Ectodermal cell (in vitro differentiated cells): ENCODE results near the gene ARRDC4. TPM values are rescaled to one million over a fixed set of nuclear protein-coding genes. Genes with fewer than 3 reads are reported as not detected.
A peak's percentile ranks its signal among the peaks of the same experiment; 100 is the strongest.

ENCODE experiments used
- H3K27ac ChIP-seq: 2 replicates; pipeline ENCODE4 v1.7.0; 2013; ENCODE audit warnings: mild to moderate bottlenecking, low read depth, low read length; ENCODE audit not compliant: insufficient read depth, poor library complexity, severe bottlenecking
- H3K27me3 ChIP-seq: 2 replicates; pipeline ENCODE4 v1.7.0; 2013; ENCODE audit warnings: mild to moderate bottlenecking, low read length; ENCODE audit not compliant: insufficient read depth, control insufficient read depth, poor library complexity, severe bottlenecking
- H3K36me3 ChIP-seq: one replicate; pipeline ENCODE4 v1.7.0; 2013; ENCODE audit warnings: low read length; ENCODE audit not compliant: control insufficient read depth, insufficient read depth
- H3K4me1 ChIP-seq: one replicate; pipeline ENCODE4 v1.7.0; 2013; ENCODE audit warnings: low read length; ENCODE audit not compliant: control insufficient read depth, insufficient read depth
- H3K4me3 ChIP-seq: 2 replicates; pipeline ENCODE4 v1.7.0; 2013; ENCODE audit warnings: low read depth, low read length, control low read depth; ENCODE audit not compliant: insufficient read depth
- H3K9me3 ChIP-seq: 2 replicates; pipeline ENCODE4 v1.7.0; 2013; ENCODE audit warnings: mild to moderate bottlenecking, low read length, moderate library complexity; ENCODE audit not compliant: control insufficient read depth
- WGBS, 2 experiments: methylation state at CpG; one replicate each; pipeline ENCODE4 v1.1.7; 2013; ENCODE audit warnings: missing lambda C conversion rate in 2 of 2; 5-methylcytosine and 5-hydroxymethylcytosine counted together
- polyA plus RNA-seq, 4 experiments: library from polyadenylated mRNA; stranded (reverse); fragments of 50-300 nt; gene quantifications; one replicate each; pipeline ENCODE4 v1.2.3, GENCODE V29; 2013

The ARRDC4 gene, protein sequence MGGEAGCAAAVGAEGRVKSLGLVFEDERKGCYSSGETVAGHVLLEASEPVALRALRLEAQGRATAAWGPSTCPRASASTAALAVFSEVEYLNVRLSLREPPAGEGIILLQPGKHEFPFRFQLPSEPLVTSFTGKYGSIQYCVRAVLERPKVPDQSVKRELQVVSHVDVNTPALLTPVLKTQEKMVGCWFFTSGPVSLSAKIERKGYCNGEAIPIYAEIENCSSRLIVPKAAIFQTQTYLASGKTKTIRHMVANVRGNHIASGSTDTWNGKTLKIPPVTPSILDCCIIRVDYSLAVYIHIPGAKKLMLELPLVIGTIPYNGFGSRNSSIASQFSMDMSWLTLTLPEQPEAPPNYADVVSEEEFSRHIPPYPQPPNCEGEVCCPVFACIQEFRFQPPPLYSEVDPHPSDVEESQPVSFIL
- polyA plus RNA-seq (2013, experiment 1 of 4) = 23.1 TPM
- polyA plus RNA-seq (2013, experiment 2 of 4) = 15.4 TPM
- polyA plus RNA-seq (2013, experiment 3 of 4) = 21.2 TPM
- 28.0 TPM for polyA plus RNA-seq (2013, experiment 4 of 4)

DNA sequence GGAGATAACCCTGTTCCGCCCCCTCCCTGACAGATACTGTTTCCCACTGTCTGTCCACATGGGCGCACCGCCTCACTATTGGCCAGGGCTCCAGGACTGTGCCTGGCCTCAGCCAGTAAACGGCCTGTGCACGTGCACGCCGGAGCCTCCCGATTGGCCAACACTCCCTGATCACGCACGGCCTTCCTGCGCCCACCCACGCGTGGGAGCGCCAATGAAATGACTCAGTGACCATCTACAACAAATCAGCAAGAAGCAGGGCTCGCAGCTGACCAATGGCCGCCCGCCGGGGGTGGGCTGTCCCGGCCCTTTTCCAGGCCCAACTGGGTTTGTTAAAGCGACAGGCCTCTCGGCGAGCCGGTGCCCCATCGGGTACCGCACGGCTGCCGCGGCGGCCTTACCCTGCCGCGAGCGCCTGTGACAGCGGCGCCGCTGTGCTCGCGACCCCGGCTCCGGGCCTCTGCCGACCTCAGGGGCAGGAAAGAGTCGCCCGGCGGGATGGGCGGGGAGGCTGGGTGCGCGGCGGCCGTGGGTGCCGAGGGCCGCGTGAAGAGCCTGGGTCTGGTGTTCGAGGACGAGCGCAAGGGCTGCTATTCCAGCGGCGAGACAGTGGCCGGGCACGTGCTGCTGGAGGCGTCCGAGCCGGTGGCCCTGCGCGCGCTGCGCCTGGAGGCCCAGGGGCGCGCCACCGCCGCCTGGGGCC, at the start of gene ARRDC4:
Gene ARRDC4, plus strand, starts transcription at position 340 of the 703 bp plus-strand sequence. Its CDS starts 159 bp downstream, at position 499.
- 0% methylated on average over 69 of the region's 69 CpGs for WGBS, 2 experiments
- peaks cover 11% of the 10 kb centered on the region for H3K27me3 ChIP-seq
- H3K4me1 ChIP-seq = peaks cover 5% of the 10 kb centered on the region
- H3K4me3 ChIP-seq = peak within 1 kb of the TSS; percentile 51
- H3K9me3 ChIP-seq = no peaks in the 10 kb centered on the region
- H3K36me3 ChIP-seq = no peaks in the 10 kb centered on the region
- no peak within 1 kb of the TSS for H3K27ac ChIP-seq

DNA sequence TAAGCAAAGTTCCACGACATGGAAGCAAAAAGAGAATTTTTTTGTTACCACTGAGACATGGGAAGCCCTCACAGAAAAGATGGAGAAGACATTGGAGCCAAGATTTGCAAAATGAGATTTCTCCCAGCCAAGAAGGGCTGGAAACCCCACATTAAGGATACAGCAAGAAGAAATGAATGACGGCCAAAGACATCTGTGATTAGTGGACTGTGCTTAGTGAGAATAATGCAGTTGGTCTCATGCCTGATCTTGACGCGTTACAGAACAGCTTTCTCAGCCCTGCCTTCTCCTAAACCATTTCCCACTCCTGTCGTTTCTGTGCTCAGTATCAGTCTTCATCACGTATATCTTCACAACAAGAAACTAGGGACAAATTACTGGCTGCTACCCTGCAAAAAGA, 45.8 kb upstream of the ARRDC4 start:
- no peaks in the 10 kb centered on the region for H3K36me3 ChIP-seq
- WGBS, 2 experiments = 92% methylated on average over 6 of the region's 6 CpGs
- no peaks in the 10 kb centered on the region for H3K4me1 ChIP-seq
- H3K27me3 ChIP-seq = no peaks in the 10 kb centered on the region
- H3K9me3 ChIP-seq = no peaks in the 10 kb centered on the region
- H3K4me3 ChIP-seq = no peak overlapping the region
- H3K27ac ChIP-seq = no peak overlapping the region

DNA sequence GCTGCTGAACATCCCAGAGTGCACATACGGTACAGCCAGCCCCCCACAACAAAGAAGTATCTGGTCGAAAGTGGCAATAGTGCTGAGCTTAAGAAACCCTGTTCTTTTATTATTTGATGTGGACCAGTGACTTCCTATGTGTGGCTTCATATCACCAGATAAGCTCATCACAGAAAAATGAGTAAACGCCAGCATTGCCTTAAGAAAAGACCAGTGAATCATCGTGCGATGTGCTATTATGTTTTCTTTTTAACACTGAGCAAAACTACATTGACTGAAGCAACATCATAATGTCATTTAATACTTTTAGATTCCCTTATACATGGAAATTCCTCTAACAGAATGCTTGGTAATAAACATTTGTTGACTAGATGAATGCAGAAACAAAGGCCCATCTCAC, 45.2 kb upstream of the ARRDC4 start:
- WGBS, 2 experiments = 92 to 93% methylated on average over 5 of the region's 5 CpGs
- Histone ChIP-seq H3K4me3 (no peak overlapping the region), H3K9me3 (no peaks in the 10 kb centered on the region), H3K27me3 (no peaks in the 10 kb centered on the region), H3K4me1 (no peaks in the 10 kb centered on the region), H3K36me3 (no peaks in the 10 kb centered on the region), H3K27ac (no peak overlapping the region)

DNA sequence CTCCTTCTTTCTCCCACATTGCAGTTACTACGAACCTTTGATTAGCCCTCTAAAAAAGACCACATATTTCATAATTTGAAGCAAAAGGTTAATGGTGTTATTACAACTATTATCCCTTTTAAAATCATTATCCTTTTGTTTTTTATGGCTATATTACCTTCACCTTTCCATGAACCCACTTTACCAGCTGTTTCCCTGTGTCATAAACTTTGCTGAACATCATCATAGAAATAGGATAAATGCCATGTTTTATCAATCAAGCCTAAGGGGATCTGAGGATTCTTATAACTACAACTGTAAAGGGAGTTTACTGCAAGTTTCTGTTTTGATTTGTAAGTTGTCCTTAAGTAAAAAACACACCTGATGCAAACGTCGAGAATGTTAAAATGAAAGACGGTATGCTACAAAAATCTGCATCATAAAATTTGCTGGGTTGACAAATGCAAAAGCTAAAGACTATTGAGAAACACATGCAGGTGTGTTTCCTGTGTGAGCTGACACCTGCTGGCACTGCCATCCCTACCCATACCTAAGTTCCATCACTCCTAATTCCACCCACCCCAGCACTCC, 39.1 kb upstream of the ARRDC4 start:
- Histone ChIP-seq H3K36me3 (no peaks in the 10 kb centered on the region), H3K27ac (no peak overlapping the region), H3K27me3 (no peaks in the 10 kb centered on the region), H3K4me1 (no peaks in the 10 kb centered on the region), H3K4me3 (no peak overlapping the region), H3K9me3 (no peaks in the 10 kb centered on the region)
- WGBS, 2 experiments = 74 to 92% methylated on average over 4 of the region's 4 CpGs

DNA sequence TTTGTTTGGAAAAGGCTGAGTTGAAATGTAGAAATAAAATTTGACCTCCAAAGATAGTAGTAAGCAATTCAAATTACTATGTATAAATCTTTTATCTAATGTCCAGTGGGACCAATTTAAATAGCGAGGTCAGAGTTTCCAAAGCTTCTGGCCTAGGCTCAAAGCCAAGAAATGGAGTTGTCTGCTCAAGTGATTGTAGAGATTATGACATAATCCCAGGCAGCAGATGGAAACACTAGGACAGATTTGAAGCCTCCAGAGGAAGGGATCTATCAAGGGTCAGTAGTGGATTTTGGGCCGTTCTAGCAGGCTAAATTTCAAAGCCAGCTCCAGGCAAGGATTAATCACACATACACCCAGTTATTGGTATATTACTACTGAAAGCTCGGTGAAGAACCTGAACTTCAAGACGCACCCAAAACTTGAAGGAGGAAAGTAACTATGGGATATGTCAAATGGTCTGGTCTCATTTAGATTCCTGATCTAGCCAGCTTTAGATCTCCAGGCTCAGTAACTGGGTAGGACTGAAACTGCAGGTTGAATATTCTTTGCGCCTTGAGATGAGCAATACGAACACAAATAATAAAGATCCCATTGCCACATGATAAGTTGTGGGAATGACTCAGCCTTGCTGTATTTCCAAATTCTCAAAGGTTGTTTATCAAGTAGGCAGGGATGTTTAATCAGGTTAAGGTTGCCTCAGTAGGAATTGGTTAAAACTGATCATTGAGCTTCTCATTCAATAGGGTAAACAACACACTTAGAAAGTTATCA, 30.9 kb upstream of the ARRDC4 start:
- WGBS, 2 experiments = 95 to 96% methylated on average over 6 of the region's 6 CpGs
- Histone ChIP-seq H3K36me3 (no peaks in the 10 kb centered on the region), H3K27me3 (no peaks in the 10 kb centered on the region), H3K4me1 (no peaks in the 10 kb centered on the region), H3K27ac (no peak overlapping the region), H3K4me3 (no peak overlapping the region), H3K9me3 (no peaks in the 10 kb centered on the region)

DNA sequence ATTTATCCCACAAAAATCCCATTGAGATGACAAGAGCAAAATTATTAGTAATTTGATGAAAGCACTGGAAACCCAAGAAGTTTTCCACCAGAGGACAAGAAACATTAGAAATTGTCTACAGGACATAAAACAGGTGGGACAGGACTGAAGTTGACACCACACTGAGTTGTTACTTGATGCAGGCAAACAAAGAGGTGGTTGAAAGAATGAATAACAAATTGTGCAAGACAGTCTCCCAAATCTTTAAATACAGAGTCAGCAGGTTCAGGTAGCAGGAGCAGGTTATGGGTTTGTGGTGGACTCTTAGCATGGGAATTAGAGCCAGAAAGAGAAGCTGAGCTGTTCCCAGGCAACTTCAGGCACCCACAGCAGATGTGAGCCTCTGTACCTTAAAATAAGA, 30.3 kb upstream of the ARRDC4 start:
- H3K9me3 ChIP-seq = no peaks in the 10 kb centered on the region
- H3K4me1 ChIP-seq = no peaks in the 10 kb centered on the region
- no peaks in the 10 kb centered on the region for H3K27me3 ChIP-seq
- no peaks in the 10 kb centered on the region for H3K36me3 ChIP-seq
- no peak overlapping the region for H3K4me3 ChIP-seq
- H3K27ac ChIP-seq = no peak overlapping the region

DNA sequence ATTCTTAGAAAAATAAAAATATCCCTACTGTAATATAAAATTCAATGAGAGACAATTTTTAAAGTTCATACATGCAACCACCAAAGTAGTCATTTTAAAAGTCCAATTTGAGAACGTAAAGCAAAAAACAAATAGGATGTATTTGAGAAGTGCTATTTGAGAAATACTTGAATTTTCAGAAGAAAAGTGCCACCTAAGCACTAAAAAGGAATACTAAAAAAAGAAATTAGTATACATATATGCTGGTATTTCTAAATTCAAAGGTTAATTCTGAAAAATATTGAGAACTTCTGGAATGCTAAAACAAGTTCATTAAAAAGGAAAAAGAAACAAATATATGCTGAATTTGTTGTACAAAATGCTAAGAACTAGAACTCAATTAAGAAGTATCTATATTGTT, 29.2 kb upstream of the ARRDC4 start:
- Histone ChIP-seq H3K27me3 (no peaks in the 10 kb centered on the region), H3K4me3 (no peak overlapping the region), H3K27ac (no peak overlapping the region), H3K4me1 (no peaks in the 10 kb centered on the region), H3K9me3 (no peaks in the 10 kb centered on the region), H3K36me3 (no peaks in the 10 kb centered on the region)
- 100% methylated on average over 1 of the region's 1 CpG; no CpG with 5 or more reads in 1 of the 2 experiments for WGBS, 2 experiments

DNA sequence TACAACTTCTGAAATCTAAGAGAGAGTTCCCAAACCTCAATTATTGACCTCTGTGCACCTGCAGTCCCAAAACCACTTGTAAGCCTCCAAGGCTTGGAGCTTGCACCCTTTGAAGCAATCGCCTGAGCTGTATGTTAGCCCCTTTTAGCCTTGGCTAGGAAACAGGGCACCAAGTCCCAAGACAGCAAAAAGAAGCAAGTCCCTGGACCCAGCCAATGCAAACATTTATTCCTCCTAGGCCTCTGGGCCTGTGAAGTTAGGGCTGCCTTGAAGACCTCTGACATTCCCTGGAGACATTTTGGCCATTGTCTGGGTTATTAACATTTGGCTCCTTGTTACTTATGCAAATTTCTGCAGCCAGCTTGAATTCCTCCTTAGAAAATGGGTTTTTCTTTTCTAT, 26.9 kb upstream of the ARRDC4 start:
- Histone ChIP-seq H3K4me3 (no peak overlapping the region), H3K9me3 (no peaks in the 10 kb centered on the region), H3K36me3 (no peaks in the 10 kb centered on the region), H3K27me3 (no peaks in the 10 kb centered on the region), H3K27ac (no peak overlapping the region), H3K4me1 (no peaks in the 10 kb centered on the region)
- WGBS, 2 experiments = 72 to 82% methylated on average over 1 of the region's 1 CpG

DNA sequence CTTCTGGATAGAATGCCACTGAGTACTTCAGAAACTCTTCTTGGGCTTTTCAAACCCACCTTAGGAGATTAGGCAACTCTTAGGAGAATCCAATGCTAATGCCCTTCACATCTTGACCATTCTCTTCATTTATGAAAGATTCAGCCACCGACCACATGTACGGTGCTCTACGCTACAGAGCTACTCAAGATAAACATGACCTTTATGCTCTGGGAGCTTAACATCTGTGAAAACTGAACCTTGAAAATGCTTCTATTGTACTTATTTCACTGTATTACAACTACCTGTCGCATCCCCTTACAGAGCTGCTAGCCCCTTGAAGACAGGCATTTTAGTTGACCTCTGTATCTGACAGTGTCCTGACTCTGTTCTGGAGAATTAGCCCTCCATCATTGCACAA, 19.5 kb upstream of the ARRDC4 start:
- 96% methylated on average over 4 of the region's 4 CpGs for WGBS, 2 experiments
- H3K9me3 ChIP-seq = no peaks in the 10 kb centered on the region
- no peak overlapping the region for H3K4me3 ChIP-seq
- H3K4me1 ChIP-seq = no peaks in the 10 kb centered on the region
- H3K27me3 ChIP-seq = no peaks in the 10 kb centered on the region
- H3K27ac ChIP-seq = no peak overlapping the region
- H3K36me3 ChIP-seq = no peaks in the 10 kb centered on the region
